ENCODE results near the gene FEM1A.
"Not testable (repeated sequence)": the region's sequence is repeated elsewhere in the genome, so short reads cannot be mapped to it uniquely, and the experiment has no call there.

The FEM1A gene

DNA sequence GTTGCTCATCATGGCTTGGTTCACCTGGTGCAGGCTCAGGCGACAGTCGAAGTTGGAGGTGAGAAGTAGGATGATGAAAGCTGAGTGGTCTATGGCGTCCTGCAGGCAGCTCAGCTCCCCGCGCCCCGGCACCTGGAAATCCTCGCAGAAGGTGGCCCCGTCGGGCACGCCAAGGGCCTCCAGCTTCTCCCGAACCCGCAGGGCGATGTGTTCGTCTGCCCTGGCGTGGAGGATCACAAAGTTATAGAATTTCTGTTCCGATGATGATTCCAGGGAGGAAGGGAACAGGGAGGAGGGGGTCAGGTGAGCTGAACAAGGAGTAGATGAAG is 25.4 kb downstream of the FEM1A start:
- H3K4me3 ChIP-seq (ENCODE audit: low read length): no peak overlapping the region
- TF ChIP-seq, protein P1, sequence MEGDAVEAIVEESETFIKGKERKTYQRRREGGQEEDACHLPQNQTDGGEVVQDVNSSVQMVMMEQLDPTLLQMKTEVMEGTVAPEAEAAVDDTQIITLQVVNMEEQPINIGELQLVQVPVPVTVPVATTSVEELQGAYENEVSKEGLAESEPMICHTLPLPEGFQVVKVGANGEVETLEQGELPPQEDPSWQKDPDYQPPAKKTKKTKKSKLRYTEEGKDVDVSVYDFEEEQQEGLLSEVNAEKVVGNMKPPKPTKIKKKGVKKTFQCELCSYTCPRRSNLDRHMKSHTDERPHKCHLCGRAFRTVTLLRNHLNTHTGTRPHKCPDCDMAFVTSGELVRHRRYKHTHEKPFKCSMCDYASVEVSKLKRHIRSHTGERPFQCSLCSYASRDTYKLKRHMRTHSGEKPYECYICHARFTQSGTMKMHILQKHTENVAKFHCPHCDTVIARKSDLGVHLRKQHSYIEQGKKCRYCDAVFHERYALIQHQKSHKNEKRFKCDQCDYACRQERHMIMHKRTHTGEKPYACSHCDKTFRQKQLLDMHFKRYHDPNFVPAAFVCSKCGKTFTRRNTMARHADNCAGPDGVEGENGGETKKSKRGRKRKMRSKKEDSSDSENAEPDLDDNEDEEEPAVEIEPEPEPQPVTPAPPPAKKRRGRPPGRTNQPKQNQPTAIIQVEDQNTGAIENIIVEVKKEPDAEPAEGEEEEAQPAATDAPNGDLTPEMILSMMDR (conservative IDR thresholded peaks at IDR 0.05; ENCODE audit: low read depth, low read length): no peak
- no peak for DNase-seq (ENCODE audit: low read depth)

DNA sequence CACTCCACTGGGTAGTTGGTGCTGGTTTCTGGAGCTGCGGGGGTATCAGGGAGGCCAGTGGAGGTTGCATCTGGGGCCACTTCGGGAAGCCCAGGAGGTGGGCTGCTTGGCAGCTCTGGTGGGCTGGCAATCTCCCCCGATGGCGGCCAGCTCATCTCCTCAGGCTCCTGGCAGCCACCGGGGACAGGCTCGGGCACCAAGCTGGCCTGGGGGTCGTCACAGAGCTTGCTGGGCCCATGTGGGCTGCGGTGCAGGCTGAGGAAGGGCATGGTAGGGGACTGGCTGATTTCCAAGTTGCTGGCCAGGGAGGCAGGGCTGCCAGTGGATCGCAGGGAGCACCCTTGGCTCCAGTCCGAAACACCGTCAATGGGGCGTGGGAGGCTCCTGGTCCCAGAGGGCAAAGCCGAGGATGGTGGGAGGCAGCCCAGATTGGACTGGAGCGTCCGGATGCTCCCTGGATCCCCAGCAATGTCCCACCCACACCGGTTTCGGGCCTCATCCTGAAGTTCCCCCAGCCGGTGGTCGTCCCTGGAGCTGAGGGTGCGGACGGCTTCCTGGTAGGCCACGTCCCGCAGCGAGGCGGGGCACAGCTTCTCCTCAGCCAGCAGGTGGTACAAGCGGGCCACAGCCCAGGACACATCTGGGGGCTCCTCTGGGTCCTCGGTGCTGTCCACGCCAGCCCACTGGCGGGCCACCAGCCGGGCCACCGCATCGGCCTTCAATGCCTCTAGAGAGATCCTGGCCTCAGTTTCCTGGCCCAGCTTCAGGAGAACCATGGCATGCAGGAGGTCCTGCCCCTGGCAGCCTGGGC is 26.1 kb downstream of the FEM1A start:
- TF ChIP-seq, protein P1 (conservative IDR thresholded peaks at IDR 0.05; ENCODE audit: low read depth, low read length): no peak
- H3K4me3 ChIP-seq (ENCODE audit: low read length): no peak overlapping the region
- no peak for DNase-seq (ENCODE audit: low read depth)

DNA sequence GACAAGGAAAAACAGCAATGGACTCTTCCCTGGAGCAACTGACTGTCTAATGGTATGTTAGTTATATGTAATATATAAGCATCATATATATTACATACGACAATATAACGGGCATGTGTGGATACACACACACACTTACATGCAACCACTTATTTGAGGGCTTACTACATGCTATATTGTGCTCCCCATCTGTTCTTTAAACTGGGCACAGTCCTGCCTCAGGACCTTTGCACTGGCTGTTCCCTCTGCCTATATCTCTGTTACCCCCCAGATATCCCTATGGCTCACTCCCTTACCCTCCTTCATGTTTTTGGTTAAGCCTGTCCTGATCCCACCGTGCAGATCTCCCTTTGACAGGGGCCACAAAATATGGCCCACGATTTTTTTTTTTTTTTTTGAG is 29.7 kb downstream of the FEM1A start:
- TF ChIP-seq, protein P1 (conservative IDR thresholded peaks at IDR 0.05; ENCODE audit: low read depth, low read length): no peak

DNA sequence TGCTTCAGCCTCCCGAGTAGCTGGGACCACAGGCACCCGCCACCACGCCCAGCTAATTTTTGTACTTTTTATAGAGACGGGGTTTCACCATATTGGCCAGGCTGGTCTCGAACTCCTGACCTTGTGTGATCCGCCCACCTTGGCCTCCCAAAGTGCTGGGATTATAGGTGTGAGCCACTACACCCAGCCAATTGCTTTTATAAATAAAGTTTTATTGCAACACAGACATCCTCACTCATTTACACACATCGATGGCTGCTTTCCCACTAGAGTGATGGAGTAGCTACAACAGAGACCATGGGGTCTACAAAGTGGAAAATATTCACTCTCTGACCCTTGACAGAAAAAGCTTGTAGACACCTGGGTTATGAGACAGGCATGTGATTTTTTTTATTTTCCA is 30.8 kb downstream of the FEM1A start:
- DNase-seq (ENCODE audit: low read depth); H3K4me3 ChIP-seq (ENCODE audit: low read length): not testable (repeated sequence)

More for the DNA sequence above, 29.7 kb downstream of the FEM1A start:
- no peak for DNase-seq (ENCODE audit: low read depth)
- H3K4me3 ChIP-seq (ENCODE audit: low read length): no peak overlapping the region

DNA sequence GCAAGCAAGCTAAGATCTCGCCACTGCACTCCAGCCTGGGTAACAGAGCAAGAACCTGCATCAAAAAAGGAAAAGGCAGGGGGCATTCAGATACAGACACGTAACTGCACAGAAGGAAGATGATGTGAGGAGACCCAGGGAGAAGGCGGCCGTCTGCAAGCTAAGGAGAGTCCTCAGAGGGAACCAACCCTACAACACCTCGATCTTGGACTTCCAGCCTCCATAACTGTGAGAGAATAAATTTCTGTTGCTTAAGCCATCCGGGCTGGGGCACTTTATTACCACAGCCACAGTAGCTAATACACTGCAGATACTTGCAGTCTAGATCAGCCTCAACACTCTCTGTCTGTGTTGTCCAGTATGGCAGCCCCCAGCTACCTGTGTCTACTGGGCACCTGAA is 32.0 kb downstream of the FEM1A start:
- no peak for DNase-seq (ENCODE audit: low read depth)
- TF ChIP-seq, protein P1 (conservative IDR thresholded peaks at IDR 0.05; ENCODE audit: low read depth, low read length): no peak
- H3K4me3 ChIP-seq (ENCODE audit: low read length): no peak overlapping the region

DNA sequence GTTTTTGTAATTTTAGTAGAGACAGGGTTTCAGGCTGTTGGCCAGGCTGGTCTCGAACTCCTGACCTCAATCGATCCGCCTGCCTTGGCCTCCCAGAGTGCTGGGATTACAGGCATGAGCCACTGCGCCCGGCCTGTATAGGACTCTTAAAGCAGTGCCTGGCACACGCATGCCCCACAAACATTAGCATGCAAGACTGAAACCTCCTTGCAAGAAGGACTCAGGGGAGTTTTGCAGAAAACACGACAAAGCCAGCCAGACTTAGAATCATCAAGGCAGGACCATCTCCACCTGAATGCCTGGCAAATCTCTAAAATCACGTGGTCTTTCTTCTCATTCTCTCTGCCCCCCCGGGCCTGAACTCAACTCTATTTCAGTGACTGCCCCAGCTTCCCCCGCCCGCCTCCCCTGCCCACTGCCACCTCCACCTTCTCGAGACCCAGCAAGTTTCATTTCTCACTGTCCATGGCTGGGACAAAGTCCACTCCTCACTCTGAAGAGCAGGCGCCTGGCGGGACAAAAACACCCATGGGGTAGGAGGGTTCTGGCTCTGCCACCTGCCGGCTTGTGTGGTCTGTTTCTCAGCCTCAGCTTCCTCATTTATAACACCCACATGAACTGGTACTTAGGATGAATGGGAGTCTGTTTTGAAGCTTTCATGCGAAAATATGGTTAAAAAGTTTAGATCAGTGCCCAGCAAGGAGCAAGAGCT is 37.6 kb downstream of the FEM1A start:
- no peak overlapping the region for H3K4me3 ChIP-seq (ENCODE audit: low read length)
- DNase-seq (ENCODE audit: low read depth): no peak
- TF ChIP-seq, protein P1 (conservative IDR thresholded peaks at IDR 0.05; ENCODE audit: low read depth, low read length): peak; percentile 29

DNA sequence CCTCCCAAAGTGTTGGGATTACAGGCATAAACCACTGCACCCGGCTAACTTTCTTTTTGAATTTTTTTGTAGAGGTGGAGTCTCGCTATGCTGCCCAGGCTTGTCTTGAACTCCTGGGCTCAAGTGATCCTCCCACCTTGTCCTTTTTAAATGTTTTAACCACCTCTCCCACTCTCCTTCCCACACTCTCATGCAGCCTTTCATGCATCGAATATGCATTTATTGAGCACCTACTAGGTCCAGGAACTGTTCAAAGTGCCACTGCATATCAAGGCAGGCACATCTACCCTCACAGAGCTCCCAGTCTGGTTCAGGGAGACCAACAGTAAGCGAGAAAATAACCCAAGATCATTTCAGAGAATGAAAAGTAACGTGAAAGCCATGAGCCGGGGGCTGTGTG is 38.8 kb downstream of the FEM1A start:
- no peak for DNase-seq (ENCODE audit: low read depth)
- TF ChIP-seq, protein P1 (conservative IDR thresholded peaks at IDR 0.05; ENCODE audit: low read depth, low read length): no peak

More for the DNA sequence above, 38.8 kb downstream of the FEM1A start:
- H3K4me3 ChIP-seq (ENCODE audit: low read length): no peak overlapping the region

Measured in retinal pigment epithelial cell (primary cell).